CD4-positive, alpha-beta T cell (primary cell): ENCODE measurements around the gene SPART. TPM values are rescaled to one million over a fixed set of nuclear protein-coding genes. Genes with fewer than 3 reads are reported as not detected.
A peak's percentile ranks its signal among the peaks of the same experiment; 100 is the strongest.
"Not testable (repeated sequence)": the region's sequence is repeated elsewhere in the genome, so short reads cannot be mapped to it uniquely, and the experiment has no call there.

Source experiments
- ATAC-seq: fragments of 200-7000 bp; cut with Tn5 transposase; one replicate; pipeline ENCODE4 v1.10.0; 2022; ENCODE audit warnings: mild to moderate bottlenecking; ENCODE audit not compliant: poor library complexity
- CTCF ChIA-PET: fragments of 350-600 bp; sonication (Branson Sonifier 250); formaldehyde crosslinking; loops from one replicate; lab custom pipeline; 2021; ENCODE audit warnings: antibody characterized with exemption, inconsistent platforms; lab: Charles Lee
- POLR2A ChIA-PET: fragments of 350-600 bp; sonication (Branson Sonifier 250); formaldehyde crosslinking; loops from one replicate; lab custom pipeline; 2021; ENCODE audit warnings: antibody characterized with exemption, inconsistent platforms; lab: Charles Lee
- DNase-seq, 14 experiments: peaks; one replicate each; pipeline ENCODE4 v3.0.0-alpha.2; 2013 to 2020; ENCODE audit warnings: mixed read lengths in 2 of 14
- H3K27ac ChIP-seq, 2 donors: one replicate each; pipeline versions ENCODE4 v1.5.1 to v1.7.0; 2013; ENCODE audit warnings: low read length in 2 of 2, low read depth in 1 of 2, mild to moderate bottlenecking in 1 of 2
- H3K27me3 ChIP-seq, 2 experiments: 1 replicate in 1 of 2; 2 replicates in 1 of 2; pipeline versions ENCODE4 v1.6.1 to v1.7.0; 2013; ENCODE audit warnings: low read length in 2 of 2, control low read depth in 1 of 2, mild to moderate bottlenecking in 1 of 2, moderate library complexity in 1 of 2; ENCODE audit not compliant: insufficient read depth in 2 of 2, control insufficient read depth in 1 of 2
- H3K36me3 ChIP-seq: one replicate; pipeline ENCODE4 v1.6.1; 2013; ENCODE audit warnings: low read length, control low read depth; ENCODE audit not compliant: insufficient read depth
- H3K4me1 ChIP-seq: one replicate; pipeline ENCODE4 v1.6.1; 2013; ENCODE audit warnings: low read length, control low read depth; ENCODE audit not compliant: insufficient read depth
- H3K4me3 ChIP-seq: one replicate; pipeline ENCODE4 v1.5.1; 2013; ENCODE audit warnings: mild to moderate bottlenecking, low read length, moderate library complexity
- H3K9me3 ChIP-seq, 2 experiments: 1 replicate in 1 of 2; 2 replicates in 1 of 2; pipeline versions ENCODE4 v1.6.1 to v1.7.0; 2013; ENCODE audit warnings: low read length in 2 of 2, mild to moderate bottlenecking in 2 of 2, control low read depth in 1 of 2, moderate library complexity in 1 of 2; ENCODE audit not compliant: control insufficient read depth in 1 of 2, insufficient read depth in 1 of 2
- H3K27ac Mint-ChIP-seq: one replicate; pipeline ENCODE4 v1.8.0; 2020; ENCODE audit warnings: mixed read lengths
- H3K27me3 Mint-ChIP-seq: one replicate; pipeline ENCODE4 v1.8.0; 2021; ENCODE audit warnings: mixed read lengths
- H3K36me3 Mint-ChIP-seq: one replicate; pipeline ENCODE4 v1.8.0; 2021; ENCODE audit warnings: low read depth, mixed read lengths
- H3K4me1 Mint-ChIP-seq: one replicate; pipeline ENCODE4 v1.8.0; 2021; ENCODE audit warnings: low read depth, mixed read lengths
- H3K4me3 Mint-ChIP-seq: one replicate; pipeline ENCODE4 v1.8.0; 2020; ENCODE audit warnings: mild to moderate bottlenecking, mixed read lengths
- H3K9me3 Mint-ChIP-seq: one replicate; pipeline ENCODE4 v1.8.0; 2020; ENCODE audit warnings: mixed read lengths
- intact Hi-C, 2 experiments: fragments of 100-400 bp; cut with DNase I in 1 of 2; cut with micrococcal nuclease in 1 of 2; formaldehyde crosslinking; loops; one replicate each; pipeline versions ENCODE4 v1.15.1 to v1.9.0; 2023 to 2025; cut with DNase I, micrococcal nuclease
- total RNA-seq, 174 experiments: library from RNA in 2 of 174; stranded (reverse) in 2 of 174; gene quantifications; one replicate each; pipeline ENCODE4 v1.2.3 and lab custom pipeline; 2021 to 2026
- TF ChIP-seq, protein P1 (sequence below): fragments of 200-600 bp; IDR thresholded peaks from one replicate; pipeline ENCODE4 v1.8.0; 2022; ENCODE audit warnings: antibody characterized with exemption, mild to moderate bottlenecking

SPART gene
- total RNA-seq, 2 experiments from 2014 or later: 22.0 to 22.9 TPM

DNA sequence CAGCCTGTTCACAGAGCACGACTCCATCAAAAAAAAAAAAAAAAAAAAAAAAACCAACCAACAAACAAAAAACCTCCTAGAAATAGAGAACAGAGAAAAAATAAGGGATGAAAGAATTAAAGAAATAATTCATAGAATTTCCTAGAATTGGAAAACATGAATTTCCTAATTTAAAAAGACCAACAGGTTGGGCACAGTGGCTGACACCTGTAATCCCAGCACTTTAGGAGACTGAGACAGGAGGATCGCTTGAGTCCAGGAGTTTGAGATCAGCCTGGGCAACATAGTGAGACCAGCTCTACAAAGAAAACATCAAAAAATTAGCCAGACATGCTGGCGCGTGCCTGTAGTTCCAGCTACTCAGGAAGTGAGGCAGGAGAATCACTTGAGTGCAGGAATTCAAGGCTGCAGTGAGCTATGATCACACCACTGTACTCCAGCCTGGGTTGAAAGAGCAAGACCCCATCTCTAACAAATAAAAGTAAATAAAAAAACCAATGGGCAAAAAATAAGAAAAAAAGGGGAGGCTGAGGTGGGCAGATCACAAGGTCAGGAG is 6.5 kb downstream of the SPART start:
- Mint-ChIP-seq H3K9me3 (no peaks in the 10 kb centered on the region), H3K36me3 (peaks cover 12% of the 10 kb centered on the region), H3K4me3 (no peak overlapping the region), H3K4me1 (peaks cover 74% of the 10 kb centered on the region), H3K27ac (no peak overlapping the region), H3K27me3 (peaks cover 11% of the 10 kb centered on the region)
- Histone ChIP-seq H3K27me3 (no peaks in the 10 kb centered on the region), H3K4me1 (peaks cover 7% of the 10 kb centered on the region), H3K36me3 (peaks cover 7% of the 10 kb centered on the region), H3K4me3 (no peak overlapping the region), H3K9me3 (no peaks in the 10 kb centered on the region), H3K27ac (no peak overlapping the region)
- CTCF ChIA-PET: interaction anchor here (1.2 kb wide), 1 partner anchor 8 kb away, joined by 4 read pairs; no protein-coding TSS in a partner anchor
- TF ChIP-seq, protein P1, sequence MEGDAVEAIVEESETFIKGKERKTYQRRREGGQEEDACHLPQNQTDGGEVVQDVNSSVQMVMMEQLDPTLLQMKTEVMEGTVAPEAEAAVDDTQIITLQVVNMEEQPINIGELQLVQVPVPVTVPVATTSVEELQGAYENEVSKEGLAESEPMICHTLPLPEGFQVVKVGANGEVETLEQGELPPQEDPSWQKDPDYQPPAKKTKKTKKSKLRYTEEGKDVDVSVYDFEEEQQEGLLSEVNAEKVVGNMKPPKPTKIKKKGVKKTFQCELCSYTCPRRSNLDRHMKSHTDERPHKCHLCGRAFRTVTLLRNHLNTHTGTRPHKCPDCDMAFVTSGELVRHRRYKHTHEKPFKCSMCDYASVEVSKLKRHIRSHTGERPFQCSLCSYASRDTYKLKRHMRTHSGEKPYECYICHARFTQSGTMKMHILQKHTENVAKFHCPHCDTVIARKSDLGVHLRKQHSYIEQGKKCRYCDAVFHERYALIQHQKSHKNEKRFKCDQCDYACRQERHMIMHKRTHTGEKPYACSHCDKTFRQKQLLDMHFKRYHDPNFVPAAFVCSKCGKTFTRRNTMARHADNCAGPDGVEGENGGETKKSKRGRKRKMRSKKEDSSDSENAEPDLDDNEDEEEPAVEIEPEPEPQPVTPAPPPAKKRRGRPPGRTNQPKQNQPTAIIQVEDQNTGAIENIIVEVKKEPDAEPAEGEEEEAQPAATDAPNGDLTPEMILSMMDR: no peak
- intact Hi-C loops: loop anchor here in 1 of 2 experiments (10.0 kb wide), 1 partner anchor 665 kb away; the partner anchor contains the start of gene EXOSC8
- ATAC-seq (no peak), DNase-seq (no peak)
- POLR2A ChIA-PET: no interaction called here

DNA sequence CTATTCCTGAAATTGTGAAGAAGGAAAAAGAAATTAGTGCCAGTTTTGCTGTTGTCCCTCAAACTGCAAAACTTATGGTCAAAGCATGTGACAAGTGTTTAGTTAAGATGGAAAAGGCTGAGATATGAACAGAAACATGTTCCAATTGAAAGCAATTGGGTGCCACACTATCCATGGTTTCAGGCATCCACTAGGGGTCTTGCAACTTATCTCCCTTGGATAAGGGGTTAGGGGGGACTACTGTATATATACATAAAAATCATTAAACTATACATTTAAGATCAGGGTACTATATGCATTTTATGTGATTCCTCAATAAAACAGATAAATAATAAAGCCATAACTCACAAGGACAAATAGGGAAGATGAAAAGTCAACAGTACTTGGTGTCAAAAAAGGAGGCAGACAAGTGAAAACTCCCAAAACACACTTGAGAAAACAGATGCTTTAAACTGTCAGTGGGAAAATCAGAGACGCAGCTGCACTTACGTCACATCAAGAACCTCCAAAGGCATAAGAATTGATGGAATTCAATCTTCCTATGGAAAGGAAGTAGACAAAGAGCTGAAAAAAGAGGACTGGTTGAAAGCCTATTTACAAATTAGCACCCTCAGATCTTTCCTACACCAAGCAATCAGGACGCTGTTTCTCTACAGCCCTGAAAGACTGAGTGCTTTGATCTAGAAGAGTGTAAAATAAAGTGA is 8.1 kb downstream of the SPART start:
- H3K27me3 Mint-ChIP-seq: peaks cover 4% of the 10 kb centered on the region
- ChIA-PET CTCF (no interaction called here), POLR2A (no interaction called here)
- Histone ChIP-seq H3K4me1 (no peaks in the 10 kb centered on the region), H3K27ac (no peak overlapping the region), H3K27me3 (no peaks in the 10 kb centered on the region), H3K4me3 (no peak overlapping the region), H3K36me3 (peaks cover 7% of the 10 kb centered on the region), H3K9me3 (no peaks in the 10 kb centered on the region)
- TF ChIP-seq, protein P1: no peak
- peaks cover 73% of the 10 kb centered on the region for H3K4me1 Mint-ChIP-seq
- H3K36me3 Mint-ChIP-seq: peaks cover 21% of the 10 kb centered on the region
- ATAC-seq (no peak), DNase-seq (no peak)
- intact Hi-C loops: no loop called here
- H3K9me3 Mint-ChIP-seq: no peaks in the 10 kb centered on the region
- H3K4me3 Mint-ChIP-seq: no peak overlapping the region
- no peak overlapping the region for H3K27ac Mint-ChIP-seq

DNA sequence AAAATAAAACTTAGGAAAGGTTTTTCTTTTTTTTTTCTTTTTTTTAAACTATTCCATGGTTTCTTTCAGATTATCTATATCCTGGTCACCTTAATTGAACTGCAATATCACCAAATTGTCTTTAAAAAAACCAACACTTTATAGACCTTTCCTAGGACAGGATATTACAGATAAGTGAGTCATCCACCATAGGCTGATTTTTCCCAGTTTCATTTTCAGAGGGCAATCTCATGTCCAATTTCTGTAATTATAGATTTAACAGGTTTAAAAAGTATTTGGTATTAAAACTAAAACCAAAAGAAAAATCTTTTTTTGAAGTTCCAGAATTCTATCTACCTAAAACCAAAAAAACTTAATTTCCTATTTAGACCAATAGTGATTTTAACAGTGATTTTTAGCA is 13.2 kb downstream of the SPART start:
- ATAC-seq (no peak), DNase-seq (peak in 1 of 14 experiments; percentile 10)
- ChIA-PET CTCF (no interaction called here), POLR2A (no interaction called here)
- H3K27me3 Mint-ChIP-seq: no peaks in the 10 kb centered on the region
- Histone ChIP-seq H3K4me1 (no peaks in the 10 kb centered on the region), H3K27ac (no peak overlapping the region), H3K9me3 (no peaks in the 10 kb centered on the region), H3K4me3 (no peak overlapping the region), H3K27me3 (no peaks in the 10 kb centered on the region), H3K36me3 (peaks cover 26% of the 10 kb centered on the region)
- H3K4me3 Mint-ChIP-seq: no peak overlapping the region
- no peaks in the 10 kb centered on the region for H3K9me3 Mint-ChIP-seq
- intact Hi-C loops: no loop called here
- peaks cover 55% of the 10 kb centered on the region for H3K36me3 Mint-ChIP-seq
- no peak overlapping the region for H3K27ac Mint-ChIP-seq
- H3K4me1 Mint-ChIP-seq: peaks cover 38% of the 10 kb centered on the region
- TF ChIP-seq, protein P1: no peak

- H3K27ac ChIP-seq, H3K9me3 ChIP-seq, H3K9me3 Mint-ChIP-seq, H3K27me3 ChIP-seq, H3K27me3 Mint-ChIP-seq, POLR2A ChIA-PET, intact Hi-C loops, ATAC-seq, H3K27ac Mint-ChIP-seq, H3K4me1 ChIP-seq, H3K4me3 ChIP-seq, DNase-seq, H3K4me3 Mint-ChIP-seq: not testable (repeated sequence)
- CTCF ChIA-PET: interaction anchor here (1.0 kb wide), 1 partner anchor 8 kb away, joined by 4 read pairs; no protein-coding TSS in a partner anchor
- peaks cover 28% of the 10 kb centered on the region for H3K36me3 ChIP-seq
- H3K36me3 Mint-ChIP-seq: peaks cover 61% of the 10 kb centered on the region
- H3K4me1 Mint-ChIP-seq: peaks cover 30% of the 10 kb centered on the region
These were observed 13.9 kb downstream of the SPART start for GRCh38 chr13:36332255-36332654.
